Fibroblast of skin of right quadriceps (primary cell): ENCODE results near the gene YRDC.

Source experiments
- DNase-seq: peaks from one replicate; pipeline ENCODE4 v3.0.0-alpha.2; 2013

The YRDC gene, protein sequence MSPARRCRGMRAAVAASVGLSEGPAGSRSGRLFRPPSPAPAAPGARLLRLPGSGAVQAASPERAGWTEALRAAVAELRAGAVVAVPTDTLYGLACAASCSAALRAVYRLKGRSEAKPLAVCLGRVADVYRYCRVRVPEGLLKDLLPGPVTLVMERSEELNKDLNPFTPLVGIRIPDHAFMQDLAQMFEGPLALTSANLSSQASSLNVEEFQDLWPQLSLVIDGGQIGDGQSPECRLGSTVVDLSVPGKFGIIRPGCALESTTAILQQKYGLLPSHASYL

DNA sequence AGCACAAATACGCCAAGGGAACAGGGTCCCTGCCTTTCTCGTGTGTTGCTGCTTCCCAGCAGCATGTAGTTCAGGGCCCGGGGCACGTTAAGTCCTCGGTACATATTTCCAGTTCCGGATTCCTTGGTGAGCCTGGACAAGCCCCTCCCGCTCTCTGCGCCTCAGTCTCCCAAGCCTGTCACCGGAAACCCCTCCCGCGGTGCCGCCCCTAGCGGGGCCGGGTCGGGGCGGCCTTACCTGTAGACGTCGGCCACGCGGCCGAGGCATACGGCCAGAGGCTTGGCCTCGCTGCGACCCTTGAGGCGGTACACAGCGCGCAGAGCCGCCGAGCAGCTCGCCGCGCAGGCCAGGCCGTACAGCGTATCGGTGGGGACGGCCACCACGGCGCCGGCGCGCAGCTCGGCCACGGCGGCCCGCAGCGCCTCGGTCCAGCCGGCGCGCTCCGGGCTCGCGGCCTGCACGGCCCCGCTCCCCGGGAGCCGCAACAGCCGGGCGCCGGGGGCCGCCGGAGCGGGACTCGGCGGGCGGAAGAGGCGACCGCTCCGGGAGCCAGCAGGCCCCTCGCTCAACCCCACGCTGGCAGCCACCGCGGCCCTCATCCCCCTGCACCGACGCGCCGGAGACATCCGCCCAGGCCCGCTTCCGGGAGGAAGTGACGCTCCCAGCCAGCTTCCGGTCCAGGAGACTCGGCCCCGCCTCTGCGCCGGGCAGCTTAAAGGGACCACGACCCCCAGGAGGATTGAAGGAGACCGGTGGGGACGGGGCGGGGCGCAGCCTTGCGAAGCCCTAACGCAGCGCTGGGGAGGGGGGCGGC lies at the start of gene YRDC, which contains the start of gene C1orf122:
Gene YRDC (minus strand): TSS at position 654 of the 814 bp plus-strand sequence. CDS start 28 bp downstream, at position 626.
Gene C1orf122 (plus strand): TSS at position 236 of the 814 bp plus-strand sequence. CDS start 615 bp downstream, outside the sequence.
- peak; percentile 92 for DNase-seq

DNA sequence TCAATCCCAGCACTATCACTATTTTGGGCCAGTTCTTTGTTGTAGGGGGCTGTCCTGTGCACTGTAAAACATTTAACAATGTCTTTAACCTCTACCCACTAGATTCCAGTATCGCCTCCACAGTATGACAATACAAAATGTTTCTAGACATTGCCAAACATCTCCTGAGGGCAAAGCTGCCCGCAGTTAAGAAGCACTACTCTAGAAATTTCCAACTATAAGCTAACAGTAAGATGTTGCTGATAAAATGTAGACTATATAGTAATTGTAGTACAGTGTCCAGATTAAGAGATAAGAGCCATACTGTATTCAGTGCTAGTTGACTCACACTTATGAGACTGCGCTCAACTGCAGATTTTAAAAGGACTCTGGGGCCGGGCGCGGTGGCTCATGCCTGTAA lies 46.4 kb upstream of the YRDC start:
- no peak for DNase-seq

DNA sequence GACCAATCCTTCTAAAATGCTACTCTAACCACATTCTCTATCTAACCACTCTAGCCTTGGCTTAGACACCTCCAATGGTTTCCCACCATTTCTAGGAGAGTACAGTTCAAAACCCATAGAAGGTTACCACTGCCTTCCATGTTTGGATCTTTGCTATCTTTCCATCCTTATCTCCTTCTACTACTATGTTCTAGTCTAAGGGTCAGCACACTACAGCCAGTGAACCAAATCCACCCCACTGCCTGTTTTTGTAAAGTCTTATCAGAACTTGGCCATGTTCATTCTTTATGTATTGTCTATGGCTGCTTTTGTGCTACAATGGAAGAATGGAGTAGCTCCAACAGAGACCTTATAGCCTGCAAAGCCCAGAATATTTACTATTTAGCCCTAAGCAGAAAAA lies 45.1 kb upstream of the YRDC start:
- no peak for DNase-seq

DNA sequence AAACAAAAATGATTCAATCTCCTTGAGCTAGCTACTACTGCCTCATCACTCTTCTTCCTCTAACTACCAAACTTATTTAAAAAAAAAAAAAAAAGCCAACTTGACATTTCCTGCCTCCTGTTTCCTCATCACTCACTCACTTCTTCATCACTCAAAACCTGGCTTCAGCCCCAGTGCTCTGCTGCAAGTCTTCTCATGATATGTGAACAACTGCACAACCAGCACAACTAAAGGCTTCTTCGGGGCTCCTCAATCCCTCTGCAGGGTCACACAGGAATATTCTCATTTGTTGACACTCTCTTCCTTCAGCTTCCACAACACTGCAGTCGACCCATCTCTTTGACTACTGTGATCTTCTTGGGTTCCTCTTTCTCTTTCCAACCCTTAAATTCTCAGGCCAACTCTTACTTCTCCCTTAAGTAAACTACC lies 43.8 kb upstream of the YRDC start:
- DNase-seq = no peak

DNA sequence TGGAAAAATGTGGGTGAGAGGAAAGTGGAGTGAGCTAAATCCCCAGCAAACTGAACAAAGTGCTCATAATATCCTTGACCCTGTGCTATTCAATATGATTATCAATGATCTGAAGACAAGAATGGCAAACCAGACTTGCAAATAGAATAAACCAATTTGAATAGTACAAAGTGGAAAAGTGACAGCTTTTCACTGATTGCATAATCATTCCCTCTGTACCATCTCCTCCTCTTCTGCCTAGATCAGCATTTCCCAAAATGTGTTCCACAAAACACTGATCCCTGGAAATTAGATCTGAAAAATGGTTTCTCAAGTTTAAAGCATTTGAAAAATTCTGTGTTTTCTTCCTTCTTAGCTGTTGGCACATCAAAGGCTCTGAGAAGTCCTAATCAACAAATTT lies 43.3 kb upstream of the YRDC start:
- DNase-seq = no peak

DNA sequence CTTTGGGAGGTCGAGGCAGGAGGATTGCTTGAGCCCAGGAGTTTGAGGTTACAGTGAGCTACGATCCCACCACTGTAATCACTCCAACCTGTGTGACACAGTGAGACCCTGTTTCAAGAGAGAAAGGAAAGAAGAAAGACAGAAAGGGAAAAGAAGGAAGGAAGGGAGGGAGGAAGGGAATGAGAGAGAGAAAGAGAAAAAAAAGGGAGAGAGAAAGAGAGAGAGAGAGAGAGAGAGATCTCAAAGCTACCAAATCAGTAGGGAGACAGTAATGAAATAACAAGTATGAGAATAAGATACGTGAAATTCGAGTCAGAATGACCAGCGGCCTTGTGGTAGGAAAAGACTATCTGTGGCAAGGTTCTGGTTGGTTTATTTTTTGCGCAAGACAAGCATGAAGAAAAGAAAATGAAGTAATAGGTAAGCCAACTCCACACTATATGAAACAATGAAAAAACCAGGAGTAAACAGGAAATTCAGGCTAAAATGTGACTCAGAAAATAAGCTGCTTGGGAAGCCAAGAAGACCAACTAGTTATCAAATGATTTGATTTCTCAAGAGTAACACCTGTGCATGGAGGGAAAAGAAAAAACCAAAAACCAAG lies 42.4 kb upstream of the YRDC start:
- DNase-seq = no peak

DNA sequence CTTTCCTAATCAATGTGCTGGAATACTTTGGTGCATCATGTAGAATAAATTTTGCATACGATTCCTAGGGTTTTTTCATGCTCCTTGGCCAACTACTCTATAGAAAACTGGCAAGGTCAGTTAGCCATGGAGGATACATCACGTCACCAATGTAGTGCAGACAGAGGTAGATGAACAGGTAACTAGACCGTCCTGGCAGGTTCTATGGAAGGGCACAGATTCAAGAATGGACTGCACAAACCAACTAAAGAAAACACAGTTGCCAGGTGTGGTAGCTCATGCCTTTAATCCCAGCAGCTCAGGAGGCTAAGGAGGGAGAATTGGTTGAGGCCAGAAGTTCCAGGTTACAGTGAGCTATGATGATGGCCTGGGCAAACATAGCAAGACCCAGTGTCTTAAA lies 41.5 kb upstream of the YRDC start:
- no peak for DNase-seq

DNA sequence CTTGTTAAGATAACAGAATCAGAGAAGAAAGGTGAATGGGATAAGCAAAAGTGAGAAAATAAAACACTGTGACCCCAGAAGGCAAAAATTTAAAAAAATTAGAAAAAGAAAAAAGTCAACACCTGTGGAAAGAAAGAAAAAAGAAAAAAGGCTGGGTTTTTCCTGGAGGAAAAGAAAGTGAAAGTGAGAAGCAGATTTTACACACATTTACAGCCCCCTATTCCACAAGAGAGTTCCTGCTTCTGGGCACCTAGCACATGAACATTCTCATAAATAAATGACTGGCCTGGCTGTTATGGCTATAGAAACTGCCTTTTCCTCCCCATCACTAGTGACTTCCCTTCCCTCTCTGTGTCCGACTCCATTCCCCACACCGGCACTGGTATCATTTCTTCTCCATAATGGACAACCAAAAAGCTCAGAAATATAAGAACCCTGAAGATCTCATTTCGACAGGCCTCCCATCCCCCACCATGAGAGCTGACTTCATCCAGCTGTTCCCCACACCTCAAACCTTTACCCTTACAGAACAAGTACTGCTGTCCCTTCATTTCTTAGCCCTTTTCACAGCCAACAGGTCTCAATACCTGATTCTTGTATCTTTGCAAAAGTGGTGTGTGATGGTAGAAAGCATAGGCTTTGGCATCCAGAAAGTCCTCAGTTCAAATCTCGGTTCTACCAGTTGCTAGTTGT lies 38.8 kb upstream of the YRDC start:
- DNase-seq = no peak

DNA sequence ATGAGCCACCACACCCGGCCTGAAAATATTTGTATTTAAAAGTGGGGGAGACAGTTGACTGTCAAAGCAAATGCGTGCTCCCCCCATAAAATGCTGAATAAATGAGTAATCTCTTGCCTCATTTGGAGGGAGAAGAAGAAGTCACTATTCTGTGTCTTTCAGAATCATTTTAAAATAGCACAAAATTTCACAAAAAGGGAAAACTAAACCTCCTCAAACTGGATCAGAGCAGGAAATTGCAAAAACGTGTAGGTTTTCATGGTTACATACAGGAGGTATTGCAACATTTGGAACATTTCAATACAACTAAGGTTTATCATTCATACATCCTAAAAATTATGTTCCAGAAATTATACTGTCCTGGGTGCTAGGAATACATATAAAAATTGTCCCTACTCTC lies 37.8 kb upstream of the YRDC start:
- DNase-seq = no peak

DNA sequence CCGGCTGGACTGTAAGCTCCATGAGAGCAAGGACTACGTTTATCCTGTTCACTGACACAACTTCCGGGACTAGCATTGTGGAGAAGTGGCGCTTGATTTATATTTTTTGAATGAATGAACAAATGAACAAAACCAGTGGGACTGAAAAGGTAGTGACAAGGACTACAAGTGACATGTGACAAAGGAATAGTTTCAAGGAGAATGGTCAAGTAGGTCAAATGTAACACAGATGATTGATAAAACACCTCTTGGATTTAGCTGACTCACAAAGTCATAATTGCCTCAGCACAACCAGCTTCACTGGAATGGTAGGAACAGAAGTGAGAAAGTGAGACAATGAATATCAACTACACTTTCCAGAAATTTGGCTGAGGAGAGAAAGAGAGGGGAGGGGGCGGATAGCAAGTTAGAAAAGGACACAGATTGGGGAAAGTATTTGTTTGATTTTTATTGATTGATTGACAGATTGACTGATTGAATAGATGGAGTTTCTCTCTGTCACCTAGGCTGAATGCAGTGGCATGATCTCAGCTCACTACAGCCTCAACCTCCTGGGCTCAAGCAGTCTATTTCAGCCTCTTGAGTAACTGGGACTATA lies 37.1 kb upstream of the YRDC start:
- DNase-seq = no peak

DNA sequence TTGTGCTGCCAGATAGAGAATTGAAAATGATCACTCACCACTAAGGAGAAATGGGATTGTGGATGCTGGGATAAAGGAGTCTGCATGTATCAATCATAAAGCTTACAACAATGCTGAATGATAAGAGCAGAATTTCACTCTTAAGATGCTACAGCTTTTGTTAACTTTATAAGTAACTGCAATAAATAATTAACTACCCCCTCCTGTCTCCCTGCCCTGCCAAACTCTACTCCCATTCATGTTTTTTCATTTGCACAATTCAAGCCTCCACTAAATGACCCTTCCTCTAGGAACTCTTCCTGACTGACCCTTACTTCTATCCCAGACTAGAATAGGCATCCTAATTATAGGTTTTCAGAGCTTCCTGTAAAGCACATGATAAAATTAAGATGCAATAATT lies 36.5 kb upstream of the YRDC start:
- DNase-seq = no peak

DNA sequence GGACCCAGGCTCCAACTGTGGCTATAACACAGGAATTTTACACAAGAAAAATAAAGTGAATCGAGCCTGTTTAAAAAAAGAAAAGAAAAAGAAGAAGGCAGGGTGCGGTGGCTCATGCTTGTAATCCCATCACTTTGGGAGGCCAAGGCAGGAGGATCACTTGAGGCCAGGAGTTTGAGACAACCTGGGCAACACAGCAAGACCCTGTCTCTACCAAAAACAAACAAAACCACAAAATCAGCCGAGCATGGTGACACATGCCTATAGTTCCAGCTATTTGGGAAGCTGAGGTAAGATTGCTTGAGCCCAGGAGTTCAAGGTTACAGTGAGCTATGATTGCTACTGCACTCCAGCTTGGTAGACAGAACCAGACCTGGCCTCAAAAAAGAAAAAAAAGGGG lies 33.6 kb upstream of the YRDC start:
- DNase-seq = no peak

DNA sequence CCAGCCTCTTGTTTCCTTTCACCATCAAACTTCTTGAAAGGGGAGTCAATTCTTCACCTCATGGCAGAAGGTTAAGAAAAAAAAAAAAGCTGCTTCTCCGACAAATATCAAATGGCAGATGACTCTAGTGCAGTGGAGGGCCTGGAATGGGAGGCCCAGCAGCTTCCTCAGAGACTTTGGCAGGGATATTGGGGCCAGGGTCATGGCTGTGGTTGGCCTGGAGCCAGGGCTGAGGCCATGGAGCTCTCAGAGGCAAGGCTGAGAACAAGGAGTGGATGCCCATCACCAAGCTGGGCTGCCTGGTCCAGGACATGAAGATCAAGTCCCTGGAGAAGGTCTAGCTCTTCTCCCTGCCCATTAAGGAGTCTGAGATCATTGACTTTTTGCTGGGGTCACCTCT lies 32.7 kb upstream of the YRDC start:
- no peak for DNase-seq

DNA sequence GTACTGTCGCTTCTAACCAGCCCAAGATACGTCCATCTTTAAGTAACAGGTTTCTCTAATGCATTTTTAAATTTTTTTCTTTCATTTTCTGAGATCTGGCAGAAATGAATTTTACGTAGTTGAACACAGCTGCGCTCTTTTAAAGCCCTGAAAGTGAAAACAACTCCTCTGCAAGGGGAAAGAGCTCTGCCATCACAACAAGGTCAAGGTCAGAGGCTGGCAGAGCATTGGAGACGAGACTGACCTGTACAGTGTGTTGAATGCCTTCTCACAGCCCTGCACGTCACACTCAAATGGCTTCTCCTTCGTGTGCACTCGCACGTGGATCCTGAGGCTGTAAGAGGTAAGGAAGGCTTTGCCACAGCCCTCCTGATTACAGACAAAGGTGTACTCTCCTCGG lies 31.7 kb upstream of the YRDC start:
- DNase-seq = no peak

DNA sequence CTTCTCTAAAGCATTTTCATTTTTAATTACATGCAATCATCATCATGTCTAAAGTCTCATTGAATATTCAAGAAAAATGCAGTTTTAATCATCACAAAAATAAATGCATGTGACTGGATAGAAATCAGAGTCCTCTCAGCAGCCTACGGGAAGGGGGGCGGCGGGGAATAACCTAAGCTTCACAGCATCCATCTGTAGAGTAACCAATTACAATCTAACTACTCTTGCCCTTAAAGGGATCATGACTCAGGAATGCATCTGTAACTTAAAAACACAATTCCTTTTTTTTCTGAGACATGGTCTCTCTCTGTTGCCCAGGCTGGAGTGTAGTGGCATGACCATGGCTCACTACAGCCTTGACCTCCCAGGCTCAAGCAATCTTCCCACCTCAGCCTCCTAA lies 28.8 kb upstream of the YRDC start:
- DNase-seq = no peak

DNA sequence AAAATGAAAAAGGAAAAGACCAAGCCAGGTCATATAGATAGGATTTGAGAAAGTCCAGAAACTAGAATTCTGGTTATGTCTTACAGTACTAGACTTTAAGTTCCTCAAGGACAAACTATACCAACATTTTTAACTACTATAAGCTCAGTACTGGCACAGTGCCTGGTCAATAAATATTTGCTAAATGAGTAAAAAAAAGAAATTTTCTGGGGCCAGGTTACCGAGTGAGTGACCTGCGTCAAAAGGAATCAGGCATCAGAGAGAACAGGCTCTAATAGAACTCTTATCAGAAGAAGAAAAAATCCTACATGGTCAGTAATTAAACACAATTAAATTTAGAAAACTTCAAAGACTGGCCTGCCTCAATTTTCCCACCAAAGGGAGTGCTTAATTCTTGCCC lies 23.8 kb upstream of the YRDC start:
- no peak for DNase-seq

DNA sequence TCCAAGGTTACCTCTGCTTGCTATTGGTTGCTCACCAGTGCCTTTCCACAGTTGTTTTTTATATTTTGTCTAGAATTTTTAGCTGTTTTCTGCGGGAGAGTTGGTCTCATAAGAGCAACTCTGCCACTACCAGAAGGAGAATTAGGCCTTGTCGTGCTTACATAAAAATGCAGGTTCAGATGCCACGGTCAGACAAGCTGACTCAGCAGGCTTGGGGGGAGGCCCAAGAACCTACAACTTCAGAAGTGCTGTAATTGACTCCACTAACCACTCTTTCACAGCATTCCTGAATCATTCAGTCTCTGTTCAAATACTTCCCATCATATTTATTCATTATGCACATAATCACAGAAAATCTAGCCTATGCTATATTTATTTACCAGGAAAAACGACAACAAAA lies 23.1 kb upstream of the YRDC start:
- no peak for DNase-seq

DNA sequence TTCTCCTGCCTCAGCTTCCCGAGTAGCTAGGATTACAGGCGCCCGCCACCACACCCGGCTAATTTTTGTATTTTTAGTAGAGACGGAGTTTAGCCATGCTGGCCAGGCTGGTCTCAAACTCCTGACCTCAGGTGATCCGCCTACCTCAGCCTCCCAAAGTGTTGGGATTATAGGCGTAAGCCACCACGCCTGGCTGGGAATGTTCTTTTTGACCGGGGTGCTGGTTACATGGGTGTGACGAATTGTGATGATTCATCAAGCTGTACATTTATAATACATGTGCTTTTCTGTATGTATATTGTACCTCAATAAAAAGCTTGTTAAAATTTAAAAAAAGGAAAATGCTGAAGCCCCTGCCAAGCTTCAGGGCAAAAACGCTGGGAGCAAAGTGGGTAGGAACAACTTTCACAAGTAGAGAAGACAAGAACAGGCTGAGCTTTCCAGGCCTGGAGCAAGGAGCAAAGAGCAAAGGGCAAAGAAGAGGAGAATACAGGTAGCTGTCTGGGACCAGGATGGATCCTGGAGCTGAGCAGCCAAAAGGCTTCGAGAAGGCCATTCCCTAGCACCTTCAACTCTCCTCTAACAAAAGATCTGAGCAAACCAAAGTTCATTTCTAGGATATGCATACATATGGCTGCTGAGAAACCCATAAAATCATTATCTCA lies 20.5 kb upstream of the YRDC start:
- DNase-seq = no peak

DNA sequence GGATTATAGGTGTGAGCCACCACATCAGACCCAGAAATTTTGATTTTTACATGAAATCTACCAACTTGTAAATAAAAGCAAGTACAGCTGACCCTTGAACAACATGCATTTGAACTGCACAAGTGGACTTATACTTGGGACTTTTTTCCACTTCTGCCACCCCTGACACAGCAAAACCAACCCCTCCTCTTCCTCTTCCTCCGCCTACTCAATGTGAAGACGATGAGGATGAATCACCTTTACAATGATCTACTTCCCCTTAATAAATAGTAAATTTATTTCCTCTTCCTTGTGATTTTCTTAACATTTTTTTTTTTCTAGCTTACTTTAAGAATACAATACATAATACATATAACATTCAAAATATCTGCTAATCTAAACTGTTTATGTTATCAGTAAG lies 17.5 kb upstream of the YRDC start:
- no peak for DNase-seq

DNA sequence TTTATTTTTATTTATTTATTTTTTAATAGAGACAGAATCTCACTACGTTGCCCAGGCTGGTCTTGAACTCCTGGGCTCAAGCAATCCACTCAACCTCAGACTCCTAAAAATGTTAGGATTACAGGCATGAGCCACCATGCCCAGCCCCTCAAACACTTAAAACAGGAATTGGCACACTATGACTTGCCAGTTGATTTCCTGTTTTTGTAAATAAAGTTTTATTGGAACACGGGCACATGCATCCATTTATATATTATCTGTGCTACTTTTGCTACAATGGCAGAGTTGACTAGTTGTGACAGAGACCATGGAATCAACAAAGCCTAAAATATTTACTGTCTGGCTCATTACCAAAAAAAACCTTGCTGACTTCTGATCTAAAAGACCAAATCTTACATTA lies 16.0 kb upstream of the YRDC start:
- no peak for DNase-seq

DNA sequence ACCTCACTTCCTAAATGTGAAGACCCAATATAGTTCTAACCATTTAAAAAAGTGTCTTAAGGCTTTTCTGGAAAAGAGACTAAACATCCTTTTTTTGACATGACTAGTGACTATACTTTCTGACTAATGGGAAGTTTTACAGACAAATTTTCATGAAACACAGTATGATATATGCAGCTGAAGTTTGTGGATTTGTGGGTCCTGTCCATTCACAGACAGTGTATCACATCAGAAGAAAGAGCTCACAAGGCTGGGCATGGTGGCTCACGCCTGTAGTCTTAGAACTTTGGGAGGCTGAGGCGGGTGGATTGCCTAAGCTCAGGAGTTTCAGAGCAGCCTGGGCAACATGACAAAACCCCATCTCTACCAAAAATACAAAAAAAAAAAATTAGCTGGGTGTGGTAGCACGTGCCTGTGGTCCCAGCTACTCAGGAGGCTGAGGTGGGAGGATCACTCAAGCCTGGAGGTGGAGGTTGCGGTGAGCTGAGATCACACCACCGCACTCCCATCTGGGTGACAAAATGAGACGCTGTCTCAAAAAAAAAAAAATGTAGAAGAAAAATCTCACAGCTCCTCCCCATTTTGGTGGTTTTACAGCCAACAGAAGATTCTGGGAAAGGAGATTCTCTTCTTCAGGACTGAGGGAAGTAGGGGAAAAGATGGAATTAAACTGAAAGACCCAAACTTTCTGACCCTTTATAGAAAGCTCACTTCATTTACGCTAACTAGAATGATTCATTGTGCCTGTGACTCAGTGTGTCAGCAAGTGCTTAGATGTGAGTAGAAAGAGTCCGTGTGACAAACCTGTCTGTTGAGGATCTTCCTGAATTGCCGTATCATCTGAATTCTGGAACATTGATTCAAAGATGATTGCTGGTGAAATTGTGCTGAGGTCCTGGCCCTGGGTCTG lies 15.2 kb upstream of the YRDC start:
- no peak for DNase-seq
